Mucosa of rectum (tissue), 2 donors: ENCODE data around the gene HRAS.
"Not testable (repeated sequence)": the region's sequence is repeated elsewhere in the genome, so short reads cannot be mapped to it uniquely, and the experiment has no call there.

Source experiments
- H3K27ac ChIP-seq, 2 donors: one replicate each; pipeline ENCODE4 v1.7.0; 2013; ENCODE audit warnings: inconsistent platforms in 2 of 2, low read depth in 2 of 2, low read length in 2 of 2
- H3K27me3 ChIP-seq, 2 donors: one replicate each; pipeline ENCODE4 v1.7.0; 2013; ENCODE audit warnings: low read length in 2 of 2; ENCODE audit not compliant: control insufficient read depth in 2 of 2, insufficient read depth in 2 of 2
- H3K36me3 ChIP-seq, 2 donors: one replicate each; pipeline ENCODE4 v1.7.0; 2013; ENCODE audit warnings: low read length in 2 of 2; ENCODE audit not compliant: control insufficient read depth in 2 of 2, insufficient read depth in 2 of 2
- H3K4me1 ChIP-seq, 2 donors: one replicate each; pipeline ENCODE4 v1.7.0; 2013; ENCODE audit warnings: low read length in 2 of 2, mild to moderate bottlenecking in 1 of 2; ENCODE audit not compliant: control insufficient read depth in 2 of 2, insufficient read depth in 2 of 2
- H3K4me3 ChIP-seq, 2 donors: one replicate each; pipeline ENCODE4 v1.7.0; 2013; ENCODE audit warnings: low read length in 2 of 2
- H3K9ac ChIP-seq, 2 donors: one replicate each; pipeline ENCODE4 v1.7.0; 2013; ENCODE audit warnings: low read length in 2 of 2, low read depth in 1 of 2, mild to moderate bottlenecking in 1 of 2
- H3K9me3 ChIP-seq, 2 donors: one replicate each; pipeline ENCODE4 v1.7.0; 2013; ENCODE audit warnings: low read length in 2 of 2; ENCODE audit not compliant: control insufficient read depth in 2 of 2
- donor health status: healthy.
- donor health status: Normal muscosa, but diverticular disease.

The HRAS gene

DNA sequence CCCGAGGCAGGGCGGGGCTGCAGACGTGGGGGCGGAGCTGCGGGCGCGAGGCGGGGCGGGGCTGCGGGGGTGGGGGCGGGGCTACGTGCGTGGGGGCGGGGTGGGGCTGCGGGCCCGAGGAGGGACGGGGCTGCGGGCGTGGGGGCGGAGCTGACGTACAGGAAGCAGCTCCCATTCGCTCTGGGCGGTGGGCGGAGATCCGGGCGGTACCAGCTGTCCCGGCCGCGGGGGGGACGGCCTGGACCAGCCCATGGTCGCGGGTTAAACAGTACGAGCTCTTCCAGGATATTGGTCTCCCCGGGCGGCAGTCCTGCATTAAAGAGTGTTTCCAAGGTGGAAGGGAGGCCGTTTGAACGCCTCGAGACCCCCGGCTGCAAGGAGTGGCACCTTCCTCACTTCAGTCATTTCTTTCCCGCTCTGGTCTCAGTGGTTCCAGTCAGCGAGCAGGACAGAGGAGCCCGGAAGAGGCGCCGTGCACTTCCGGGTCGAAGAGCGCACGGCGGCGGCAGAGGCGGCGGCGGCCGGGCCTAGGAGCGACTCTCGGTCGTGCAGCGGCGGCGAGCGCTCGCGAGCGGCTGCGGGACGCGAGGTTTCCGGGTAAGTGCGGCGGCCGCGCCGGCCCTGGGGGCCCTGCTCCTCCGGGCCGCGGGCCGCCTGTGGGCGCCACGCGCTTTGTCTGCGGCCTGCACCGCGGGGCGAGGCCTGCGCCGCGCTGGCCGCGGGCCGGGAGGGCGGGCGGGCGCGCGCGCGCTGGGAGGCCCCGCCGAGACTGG, 40.8 kb upstream of the HRAS start, which contains the start of gene PHRF1:
Gene PHRF1, plus strand, starts transcription at position 475 of the 773 bp plus-strand sequence. CDS start 5,043 bp downstream, outside the sequence.
- Histone ChIP-seq H3K36me3 (no peaks in the 10 kb centered on the region), H3K4me1 (peaks cover 20 to 29% of the 10 kb centered on the region in 2 donors), H3K9me3 (no peaks in the 10 kb centered on the region), H3K4me3 (peak within 1 kb of the TSS; percentile 93 to 97), H3K27ac (peak within 1 kb of the TSS; percentile 90), H3K27me3 (peaks cover 0 to 3% of the 10 kb centered on the region in 2 donors), H3K9ac (peak within 1 kb of the TSS; percentile 86 to 96)

- no peaks in the 10 kb centered on the region for H3K9me3 ChIP-seq
- peaks cover 0 to 3% of the 10 kb centered on the region in 2 donors for H3K27me3 ChIP-seq
- H3K4me3 ChIP-seq: peak overlapping the region; percentile 63 to 69
- H3K9ac ChIP-seq: peak overlapping the region; percentile 32 to 77
- H3K4me1 ChIP-seq: peaks cover 20 to 29% of the 10 kb centered on the region in 2 donors
- no peaks in the 10 kb centered on the region for H3K36me3 ChIP-seq
- H3K27ac ChIP-seq: peak overlapping the region; percentile 70 to 71
These were observed 40.1 kb upstream of the HRAS start for GRCh38 chr11:575313-575995.

DNA sequence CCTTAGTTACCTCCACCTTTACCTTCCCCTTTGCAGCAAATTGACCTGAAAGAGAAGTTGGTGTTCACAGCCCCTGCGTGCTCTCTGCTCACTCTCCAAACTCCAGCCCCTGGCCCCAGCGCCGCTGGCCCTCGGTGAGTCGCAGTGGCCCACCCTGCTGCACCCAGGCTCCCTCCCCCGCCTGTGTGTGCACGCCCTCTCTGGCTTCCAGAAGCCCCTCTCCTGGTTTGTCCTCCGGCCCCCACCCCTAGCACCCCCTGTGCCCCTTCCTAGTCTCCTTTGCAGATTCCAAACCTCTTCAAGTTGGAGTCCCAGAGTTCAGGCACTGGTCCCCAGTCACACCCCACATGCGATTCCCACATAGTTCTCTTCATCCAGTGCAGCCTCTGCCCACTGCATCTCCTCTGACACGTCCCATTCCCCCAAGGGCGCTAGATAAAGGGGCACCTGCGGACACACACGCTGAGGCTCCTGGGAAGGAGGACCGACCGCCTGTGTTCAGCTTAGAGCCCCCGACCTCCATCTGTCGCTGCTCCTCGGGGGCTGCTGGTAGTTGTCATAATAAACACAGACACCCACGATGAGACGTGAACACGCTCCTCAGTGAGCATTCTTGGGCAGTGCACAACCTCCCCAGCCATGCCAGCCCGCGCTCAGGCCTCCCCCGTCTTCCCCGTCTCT, 39.4 kb upstream of the HRAS start:
- no peak overlapping the region for H3K27ac ChIP-seq
- no peaks in the 10 kb centered on the region for H3K9me3 ChIP-seq
- no peaks in the 10 kb centered on the region for H3K36me3 ChIP-seq
- H3K27me3 ChIP-seq: peaks cover 0 to 3% of the 10 kb centered on the region in 2 donors
- peak overlapping the region; percentile 63 to 69 for H3K4me3 ChIP-seq
- peaks cover 20 to 29% of the 10 kb centered on the region in 2 donors for H3K4me1 ChIP-seq
- peak overlapping the region; percentile 32 to 77 for H3K9ac ChIP-seq

DNA sequence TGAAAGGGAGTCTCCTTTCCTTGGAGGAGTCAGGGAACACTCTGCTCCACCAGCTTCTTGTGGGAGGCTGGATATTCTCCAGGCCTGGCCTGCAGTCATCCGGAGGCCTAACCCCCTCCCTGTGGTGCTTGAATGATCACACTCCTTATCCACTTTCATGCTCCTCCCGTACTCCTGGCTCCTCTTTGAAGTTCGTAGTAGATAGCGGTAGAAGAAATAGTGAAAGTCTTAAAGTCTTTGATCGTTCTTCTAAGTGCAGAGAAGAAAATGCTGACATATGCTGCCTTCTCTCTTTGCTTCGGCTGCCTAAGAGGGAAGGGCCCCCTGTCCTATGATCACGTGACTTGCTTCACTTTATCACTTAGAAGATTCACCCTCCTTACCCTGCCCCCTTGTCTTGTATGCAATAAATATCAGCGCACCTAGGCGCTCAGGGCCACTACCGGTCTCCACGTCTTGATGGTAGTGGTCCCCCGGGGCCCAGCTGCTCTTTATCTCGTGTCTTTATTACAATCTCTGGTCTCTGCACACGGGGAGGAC, 38.7 kb upstream of the HRAS start:
- Histone ChIP-seq H3K4me1 (peaks cover 24 to 30% of the 10 kb centered on the region in 2 donors), H3K4me3 (peak overlapping the region in 1 of 2 donors; percentile 13)
- H3K36me3 ChIP-seq, H3K9me3 ChIP-seq, H3K27me3 ChIP-seq, H3K9ac ChIP-seq, H3K27ac ChIP-seq: not testable (repeated sequence)

- peaks cover 0 to 3% of the 10 kb centered on the region in 2 donors for H3K27me3 ChIP-seq
These were observed 37.9 kb upstream of the HRAS start for GRCh38 chr11:573146-573759.

DNA sequence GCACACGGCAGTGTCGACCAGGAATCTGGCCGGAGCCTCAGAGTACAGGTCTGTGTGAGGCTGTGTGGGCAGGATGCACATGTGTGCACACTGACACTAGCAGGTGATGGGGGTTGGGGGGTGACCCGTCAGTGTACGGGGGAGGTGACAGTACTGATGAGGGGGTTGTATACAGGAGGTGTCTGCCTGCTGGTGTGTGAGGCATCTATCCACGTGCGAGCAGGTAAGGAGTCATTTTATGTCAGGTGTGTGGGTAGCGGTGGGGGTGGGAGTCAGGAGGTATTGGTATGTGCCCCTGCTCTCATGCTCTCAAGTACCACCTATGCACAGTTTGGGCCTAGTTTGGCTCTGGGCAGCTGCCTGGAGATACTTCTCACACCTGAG, 36.4 kb upstream of the HRAS start:
- Histone ChIP-seq H3K4me1 (peaks cover 19 to 23% of the 10 kb centered on the region in 2 donors), H3K9me3 (no peaks in the 10 kb centered on the region), H3K27me3 (peaks cover 0 to 3% of the 10 kb centered on the region in 2 donors), H3K27ac (no peak overlapping the region), H3K4me3 (no peak overlapping the region), H3K9ac (no peak overlapping the region), H3K36me3 (peaks cover 0 to 2% of the 10 kb centered on the region in 2 donors)

More at GRCh38 chr11:573146-573759, 37.9 kb upstream of the HRAS start:
- Histone ChIP-seq H3K36me3 (no peaks in the 10 kb centered on the region), H3K27ac (no peak overlapping the region), H3K4me1 (peaks cover 23 to 29% of the 10 kb centered on the region in 2 donors), H3K9ac (no peak overlapping the region), H3K9me3 (no peaks in the 10 kb centered on the region), H3K4me3 (no peak overlapping the region)

GRCh38 chr11:569158-569885, 33.9 kb upstream of the HRAS start:
- Histone ChIP-seq H3K9ac (peak overlapping the region; percentile 92 to 93), H3K4me3 (peak overlapping the region; percentile 74), H3K36me3 (peaks cover 0 to 4% of the 10 kb centered on the region in 2 donors), H3K9me3 (no peaks in the 10 kb centered on the region), H3K27me3 (no peaks in the 10 kb centered on the region), H3K4me1 (peaks cover 13 to 22% of the 10 kb centered on the region in 2 donors), H3K27ac (peak overlapping the region; percentile 83 to 87)

GRCh38 chr11:568306-569157, 33.2 kb upstream of the HRAS start:
- Histone ChIP-seq H3K27ac (peak overlapping the region; percentile 87 to 96), H3K4me3 (peak overlapping the region; percentile 74 to 84), H3K4me1 (peaks cover 11 to 25% of the 10 kb centered on the region in 2 donors), H3K36me3 (peaks cover 6 to 9% of the 10 kb centered on the region in 2 donors), H3K9ac (peak overlapping the region; percentile 92 to 93), H3K27me3 (no peaks in the 10 kb centered on the region), H3K9me3 (no peaks in the 10 kb centered on the region)
